OCI-LY3 (cell line): ENCODE results near the gene MGMT.

Source experiments
- CTCF ChIP-seq: fragments of 200-600, 300-600 bp; sonication (generic); IDR thresholded peaks from 2 replicates; pipeline ENCODE4 v1.5.1; 2014; ENCODE audit warnings: antibody characterized with exemption, low read length, low read depth
- EZH2phosphoT487 ChIP-seq: fragments of 200-600 bp; shearing (Covaris generic); IDR thresholded peaks from 2 replicates; pipeline ENCODE4 v1.6.1; 2018; ENCODE audit warnings: antibody characterized with exemption, mixed run types, low read depth

- no peak for TF ChIP-seq CTCF
- no peak for TF ChIP-seq EZH2phosphoT487
These were observed 341.3 kb downstream of the MGMT start for GRCh38 chr10:129808092-129808983.
